Upper lobe of left lung (tissue), 6 donors: ENCODE measurements around the gene DNAJC18. TPM values are rescaled to one million over a fixed set of nuclear protein-coding genes. Genes with fewer than 3 reads are reported as not detected.
A peak's percentile ranks its signal among the peaks of the same experiment; 100 is the strongest.

Source experiments
- ATAC-seq, 2 donors: fragments of 200-7000 bp; cut with Tn5 transposase; one replicate each; pipeline ENCODE4 v1.9.1; 2022; ENCODE audit warnings: mild to moderate bottlenecking in 2 of 2, moderate library complexity in 2 of 2; ENCODE audit not compliant: low FRiP score in 2 of 2
- DNase-seq, 2 donors: peaks; one replicate each; pipeline ENCODE4 v3.0.0-alpha.2; 2019 to 2020
- H3K27ac ChIP-seq, 4 donors: fragments of 200-600 bp; sonication (generic); one replicate each; pipeline ENCODE4 v1.5.1; 2016 to 2019
- H3K27me3 ChIP-seq, 4 donors: fragments of 200-600 bp; sonication (generic); one replicate each; pipeline ENCODE4 v1.5.1; 2017 to 2019
- H3K36me3 ChIP-seq, 4 donors: fragments of 200-600 bp; sonication (generic); one replicate each; pipeline ENCODE4 v1.5.1; 2016 to 2019
- H3K4me1 ChIP-seq, 4 donors: fragments of 200-600 bp; sonication (generic); one replicate each; pipeline ENCODE4 v1.5.1; 2018 to 2019
- H3K4me3 ChIP-seq, 4 donors: fragments of 200-600 bp; sonication (generic); one replicate each; pipeline ENCODE4 v1.5.1; 2017 to 2019; ENCODE audit warnings: mild to moderate bottlenecking in 2 of 4, moderate library complexity in 1 of 4
- H3K9me3 ChIP-seq, 4 donors: fragments of 200-600 bp; sonication (generic); one replicate each; pipeline ENCODE4 v1.5.1; 2018 to 2019
- EP300 ChIP-seq, 4 donors: sonication (generic); formaldehyde crosslinking; IDR thresholded peaks; one replicate each; pipeline ENCODE4 v1.5.1; 2017; ENCODE audit warnings: antibody characterized with exemption in 4 of 4, control low read depth in 2 of 4
- POLR2A ChIP-seq, 4 donors: fragments of 450-650 bp; IDR thresholded peaks; one replicate each; pipeline ENCODE4 v1.5.1; 2016 to 2017; ENCODE audit warnings: antibody characterized with exemption in 4 of 4, mild to moderate bottlenecking in 2 of 4
- POLR2AphosphoS5 ChIP-seq, 2 donors: sonication (generic); formaldehyde crosslinking; IDR thresholded peaks; one replicate each; pipeline ENCODE4 v1.5.1; 2017; ENCODE audit warnings: antibody characterized with exemption in 2 of 2
- WGBS, 2 donors: methylation state at CpG; one replicate each; pipeline ENCODE4 v1.1.5; 2017 to 2018; 5-methylcytosine and 5-hydroxymethylcytosine counted together
- total RNA-seq, 6 donors: library from RNA; depleted of rRNA in 4 of 6; stranded (reverse); fragments of >200 nt in 4 of 6; gene quantifications; one replicate each; pipeline versions ENCODE4 v1.1.0 to v1.2.1, GENCODE V29; 2016 to 2021
- TF ChIP-seq, protein P1 (sequence below), 6 experiments: fragments of 450-650 bp in 4 of 6; fragments of 200-600 bp in 2 of 6; sonication (generic) in 2 of 6; IDR thresholded peaks; one replicate each; pipeline ENCODE4 v1.5.1; 2016 to 2019; ENCODE audit warnings: antibody characterized with exemption in 6 of 6
- donor health status: DM: no; HTN: no; CAD: no; lungs with moderate emphysema.
- donor health status: DM: no; HTN: yes; CAD: no; lungs with severe emphysema.

DNAJC18 gene
- total RNA-seq, 6 donors from 2014 or later, result 1.0 to 11.6 (median 6.3) TPM

DNA sequence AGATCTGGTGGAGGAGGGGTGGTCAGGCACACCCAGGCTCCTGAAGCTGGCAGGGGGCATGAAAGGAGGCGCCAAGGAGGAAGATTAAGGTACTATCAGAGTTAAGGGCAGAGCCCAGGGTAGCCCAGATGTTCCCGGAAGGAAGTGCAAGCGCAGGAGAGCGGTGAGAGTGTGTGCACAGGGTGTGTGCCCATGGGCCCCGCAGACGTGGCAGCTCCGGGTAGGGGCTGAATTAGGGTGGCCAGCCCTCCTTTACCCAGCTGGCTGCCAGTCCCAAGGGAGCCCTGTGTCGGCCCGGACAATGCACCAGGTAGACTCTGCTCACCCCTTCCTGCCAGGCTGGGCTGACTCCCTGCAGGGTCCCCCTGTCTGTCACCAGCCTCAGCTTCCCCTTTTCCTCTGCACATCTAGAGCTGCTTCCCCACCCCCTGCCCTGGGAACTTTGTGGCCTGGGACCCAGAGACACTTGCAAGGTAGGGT is 31.5 kb upstream of the DNAJC18 start, which contains the start of gene SMIM33:
SMIM33 (plus strand) TSS at position 184 of the 480 bp plus-strand sequence; CDS start at position 302, 118 bp downstream.
- no peak for TF ChIP-seq POLR2A (IDR thresholded peaks at IDR 0.05)
- no peak for TF ChIP-seq EP300 (IDR thresholded peaks at IDR 0.05)
- no peak for TF ChIP-seq POLR2AphosphoS5 (IDR thresholded peaks at IDR 0.05)
- TF ChIP-seq, protein P1, sequence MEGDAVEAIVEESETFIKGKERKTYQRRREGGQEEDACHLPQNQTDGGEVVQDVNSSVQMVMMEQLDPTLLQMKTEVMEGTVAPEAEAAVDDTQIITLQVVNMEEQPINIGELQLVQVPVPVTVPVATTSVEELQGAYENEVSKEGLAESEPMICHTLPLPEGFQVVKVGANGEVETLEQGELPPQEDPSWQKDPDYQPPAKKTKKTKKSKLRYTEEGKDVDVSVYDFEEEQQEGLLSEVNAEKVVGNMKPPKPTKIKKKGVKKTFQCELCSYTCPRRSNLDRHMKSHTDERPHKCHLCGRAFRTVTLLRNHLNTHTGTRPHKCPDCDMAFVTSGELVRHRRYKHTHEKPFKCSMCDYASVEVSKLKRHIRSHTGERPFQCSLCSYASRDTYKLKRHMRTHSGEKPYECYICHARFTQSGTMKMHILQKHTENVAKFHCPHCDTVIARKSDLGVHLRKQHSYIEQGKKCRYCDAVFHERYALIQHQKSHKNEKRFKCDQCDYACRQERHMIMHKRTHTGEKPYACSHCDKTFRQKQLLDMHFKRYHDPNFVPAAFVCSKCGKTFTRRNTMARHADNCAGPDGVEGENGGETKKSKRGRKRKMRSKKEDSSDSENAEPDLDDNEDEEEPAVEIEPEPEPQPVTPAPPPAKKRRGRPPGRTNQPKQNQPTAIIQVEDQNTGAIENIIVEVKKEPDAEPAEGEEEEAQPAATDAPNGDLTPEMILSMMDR (IDR thresholded peaks at IDR 0.05), result no peak
- peak within 1 kb of the TSS in 3 of 4 donors; percentile 22 to 88 (median 76) for H3K27ac ChIP-seq
- H3K4me1 ChIP-seq, result peaks cover 37 to 52% (median 44%) of the 10 kb centered on the region in 4 donors
- no peaks in the 10 kb centered on the region for H3K9me3 ChIP-seq
- H3K4me3 ChIP-seq, result peak within 1 kb of the TSS in 3 of 4 donors; percentile 6 to 14 (median 11)
- ATAC-seq, result peak; percentile 11 to 46
- H3K36me3 ChIP-seq, result peaks cover 0 to 11% (median 2%) of the 10 kb centered on the region in 4 donors
- H3K27me3 ChIP-seq, result no peaks in the 10 kb centered on the region
- DNase-seq, result peak; percentile 42 to 51
- WGBS, 2 donors, result 25 to 47% methylated on average over 8 to 9 of the region's 9 CpGs

DNA sequence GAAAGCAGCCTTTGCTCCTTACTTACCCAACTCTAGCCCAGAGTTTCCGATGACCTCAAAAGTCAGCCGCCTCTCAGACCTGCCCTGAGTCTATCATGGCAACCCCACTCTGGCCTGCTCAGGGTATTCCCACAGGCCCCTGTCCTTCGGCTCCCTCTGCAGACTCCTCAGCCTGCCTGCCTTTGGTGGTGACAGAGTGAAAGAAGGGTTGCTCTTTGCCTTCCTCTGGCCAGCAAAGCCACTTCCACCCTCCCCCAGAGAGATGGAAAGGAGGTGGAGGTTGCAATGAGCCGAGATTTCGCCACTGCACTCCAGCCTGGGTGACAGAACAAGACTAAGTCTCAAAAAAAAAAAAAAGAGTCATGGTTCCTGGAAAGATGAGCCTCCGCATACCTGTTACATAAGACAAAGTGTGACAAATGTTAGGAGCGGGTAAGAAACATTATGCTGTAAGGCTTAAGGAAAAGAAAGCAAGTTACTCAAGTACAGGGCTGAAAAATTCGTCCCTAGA is 29.2 kb upstream of the DNAJC18 start:
- H3K4me3 ChIP-seq, result no peak overlapping the region
- DNase-seq (peak in 1 of 2 donors; percentile 47), ATAC-seq (peak in 1 of 2 donors; percentile 62)
- H3K9me3 ChIP-seq, result no peaks in the 10 kb centered on the region
- peak in 1 of 2 donors; percentile 8 for TF ChIP-seq POLR2AphosphoS5 (IDR thresholded peaks at IDR 0.05)
- no peak for TF ChIP-seq EP300 (IDR thresholded peaks at IDR 0.05)
- TF ChIP-seq, protein P1 (IDR thresholded peaks at IDR 0.05), result no peak
- no peak for TF ChIP-seq POLR2A (IDR thresholded peaks at IDR 0.05)
- WGBS, 2 donors, result 63 to 82% methylated on average over 8 of the region's 8 CpGs
- peaks cover 19 to 29% (median 21%) of the 10 kb centered on the region in 4 donors for H3K4me1 ChIP-seq
- H3K27ac ChIP-seq, result no peak overlapping the region
- H3K27me3 ChIP-seq, result no peaks in the 10 kb centered on the region
- H3K36me3 ChIP-seq, result no peaks in the 10 kb centered on the region

DNA sequence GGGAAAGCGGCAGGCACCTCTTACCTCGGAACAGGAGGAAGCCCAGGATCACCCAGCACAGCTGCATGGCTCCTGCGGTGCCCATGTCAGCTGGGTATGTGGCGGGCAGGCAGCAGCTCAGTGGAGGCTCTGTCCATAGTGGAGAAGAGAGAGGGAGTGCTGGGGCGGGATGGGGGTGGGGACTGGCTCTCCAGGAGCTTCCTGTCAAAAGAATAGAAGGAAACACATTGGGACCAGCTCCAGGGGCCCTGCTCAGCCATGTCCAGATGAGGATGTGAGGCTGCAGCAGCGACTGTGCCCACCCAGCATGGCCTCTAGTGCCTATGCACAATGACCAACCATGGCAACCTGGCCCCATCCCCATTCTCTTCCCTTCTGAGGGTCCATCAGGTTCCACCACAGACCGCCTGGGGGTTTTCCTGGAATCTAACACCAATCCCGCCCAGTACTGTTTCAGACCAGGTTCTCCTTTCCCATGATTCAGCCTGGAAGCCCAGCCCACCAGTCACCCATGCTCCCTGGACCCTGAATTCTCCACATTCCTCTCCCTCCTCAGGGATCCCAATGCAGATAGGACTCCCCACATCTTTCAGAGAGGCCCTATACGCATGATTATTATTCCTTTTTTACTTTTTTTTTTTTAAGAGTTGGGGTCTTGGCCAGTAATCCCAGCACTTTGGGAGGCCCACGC is 23.4 kb upstream of the DNAJC18 start, which contains the start of gene ECSCR:
ECSCR (minus strand) TSS at position 158 of the 691 bp plus-strand sequence; CDS start at position 85, 73 bp downstream.
- H3K4me3 ChIP-seq, result peak within 1 kb of the TSS in 3 of 4 donors; percentile 36 to 52 (median 47)
- peak in 1 of 2 donors; percentile 8 for ATAC-seq
- H3K27me3 ChIP-seq, result no peaks in the 10 kb centered on the region
- H3K27ac ChIP-seq, result peak within 1 kb of the TSS; percentile 72 to 86 (median 80)
- 61 to 81% methylated on average over 8 to 10 of the region's 10 CpGs for WGBS, 2 donors
- TF ChIP-seq POLR2A (IDR thresholded peaks at IDR 0.05) (no peak), EP300 (IDR thresholded peaks at IDR 0.05) (no peak), POLR2AphosphoS5 (IDR thresholded peaks at IDR 0.05) (peak in 1 of 2 donors; percentile 26)
- TF ChIP-seq, protein P1 (IDR thresholded peaks at IDR 0.05), result no peak
- H3K4me1 ChIP-seq, result peaks cover 13 to 30% (median 21%) of the 10 kb centered on the region in 4 donors
- H3K9me3 ChIP-seq, result no peaks in the 10 kb centered on the region
- DNase-seq, result peak; percentile 35 to 45
- peaks cover 0 to under 1% (median 0%) of the 10 kb centered on the region in 4 donors for H3K36me3 ChIP-seq

DNA sequence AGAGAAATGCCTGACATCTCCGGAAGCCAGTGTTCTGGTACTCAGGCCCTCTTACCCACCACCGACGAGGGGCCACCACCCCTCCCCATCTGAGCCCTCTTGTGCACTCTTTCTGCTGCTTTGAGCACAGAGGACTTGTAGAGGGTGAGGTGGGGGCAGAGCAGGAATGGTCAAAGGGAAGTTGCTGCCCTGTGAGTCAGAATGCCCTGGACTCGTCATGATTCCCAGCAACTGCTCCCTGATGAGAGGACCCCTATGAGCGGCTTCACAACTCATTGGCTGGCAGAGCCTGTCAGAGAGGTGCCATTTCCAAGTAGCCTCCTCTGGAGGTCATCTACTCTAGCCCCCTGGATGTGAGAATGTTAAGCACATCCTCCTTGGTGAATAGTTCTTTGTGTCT is 22.4 kb upstream of the DNAJC18 start:
- WGBS, 2 donors, result 37 to 68% methylated on average over 3 to 5 of the region's 5 CpGs
- H3K36me3 ChIP-seq, result peaks cover 0 to 9% (median 0%) of the 10 kb centered on the region in 4 donors
- H3K9me3 ChIP-seq, result no peaks in the 10 kb centered on the region
- H3K4me1 ChIP-seq, result peaks cover 13 to 35% (median 21%) of the 10 kb centered on the region in 4 donors
- TF ChIP-seq POLR2AphosphoS5 (IDR thresholded peaks at IDR 0.05), result peak in 1 of 2 donors; percentile 19
- TF ChIP-seq EP300 (IDR thresholded peaks at IDR 0.05), result peak in 1 of 4 donors; percentile 52
- TF ChIP-seq POLR2A (IDR thresholded peaks at IDR 0.05), result peak in 1 of 4 donors; percentile 10
- TF ChIP-seq, protein P1 (IDR thresholded peaks at IDR 0.05), result peak in 1 of 6 experiments; percentile 20
- peak in 1 of 2 donors; percentile 39 for ATAC-seq
- H3K27me3 ChIP-seq, result no peaks in the 10 kb centered on the region
- peak overlapping the region in 3 of 4 donors; percentile 36 to 52 (median 47) for H3K4me3 ChIP-seq
- peak overlapping the region; percentile 72 to 86 (median 80) for H3K27ac ChIP-seq
- no peak for DNase-seq
